ENCODE measurements around the gene CTNNA1.
"Not testable (repeated sequence)": the region's sequence is repeated elsewhere in the genome, so short reads cannot be mapped to it uniquely, and the experiment has no call there.

CTNNA1 gene

GRCh38 chr5:138725153-138725817, 27.9 kb upstream of the CTNNA1 start:
- DNase-seq (ENCODE audit: low read depth): no peak

GRCh38 chr5:138725818-138726416, 27.3 kb upstream of the CTNNA1 start:
- no peak for DNase-seq (ENCODE audit: low read depth)

GRCh38 chr5:138726848-138727247, 26.4 kb upstream of the CTNNA1 start:
- DNase-seq (ENCODE audit: low read depth): no peak

- not testable (repeated sequence) for DNase-seq (ENCODE audit: low read depth)
These were observed 22.7 kb upstream of the CTNNA1 start for GRCh38 chr5:138730496-138730895.

- no peak for DNase-seq (ENCODE audit: low read depth)
These were observed 20.8 kb upstream of the CTNNA1 start for GRCh38 chr5:138732466-138732865.

- no peak for DNase-seq (ENCODE audit: low read depth)
These were observed 20.3 kb upstream of the CTNNA1 start for GRCh38 chr5:138732933-138733332.

- no peak for DNase-seq (ENCODE audit: low read depth)
These were observed 19.7 kb upstream of the CTNNA1 start for GRCh38 chr5:138733509-138733908.

- no peak for DNase-seq (ENCODE audit: low read depth)
These were observed 16.9 kb upstream of the CTNNA1 start for GRCh38 chr5:138736293-138736692.

GRCh38 chr5:138737494-138738265, 15.5 kb upstream of the CTNNA1 start:
- no peak for DNase-seq (ENCODE audit: low read depth)

- DNase-seq (ENCODE audit: low read depth): no peak
These were observed 14.8 kb upstream of the CTNNA1 start for GRCh38 chr5:138738399-138738798.

- DNase-seq (ENCODE audit: low read depth): no peak
These were observed 13.3 kb upstream of the CTNNA1 start for GRCh38 chr5:138739938-138740337.

GRCh38 chr5:138743484-138743883, 9.7 kb upstream of the CTNNA1 start:
- no peak for DNase-seq (ENCODE audit: low read depth)

GRCh38 chr5:138745268-138745667, 8.0 kb upstream of the CTNNA1 start:
- no peak for DNase-seq (ENCODE audit: low read depth)

GRCh38 chr5:138748630-138749081, 4.6 kb upstream of the CTNNA1 start:
- DNase-seq (ENCODE audit: low read depth): no peak

GRCh38 chr5:138751344-138751743, 1.9 kb upstream of the CTNNA1 start:
- DNase-seq (ENCODE audit: low read depth): not testable (repeated sequence)

- no peak for DNase-seq (ENCODE audit: low read depth)
These were observed 779 bp upstream of the CTNNA1 start for GRCh38 chr5:138752341-138752950.

- no peak for DNase-seq (ENCODE audit: low read depth)
These were observed 821 bp downstream of the CTNNA1 start for GRCh38 chr5:138753794-138754698.

GRCh38 chr5:138754699-138755057, 1.5 kb downstream of the CTNNA1 start:
- no peak for DNase-seq (ENCODE audit: low read depth)

- DNase-seq (ENCODE audit: low read depth): no peak
These were observed 2.0 kb downstream of the CTNNA1 start for GRCh38 chr5:138755084-138755748.

GRCh38 chr5:138757061-138757776, 4.0 kb downstream of the CTNNA1 start:
- DNase-seq (ENCODE audit: low read depth): no peak

Data from stimulated activated CD8-positive, alpha-beta memory T cell treated with anti-CD3 and anti-CD28 coated beads, Interleukin-7, amount 100 ng/mL, for 24 hours (primary cell).